Thoracic aorta (tissue), 2 donors: Measurements from ENCODE around the gene NPVF. TPM values are rescaled to one million over a fixed set of nuclear protein-coding genes. Genes with fewer than 3 reads are reported as not detected.

Source experiments
- ATAC-seq: fragments of 150-250 bp; one replicate; pipeline ENCODE4 v1.8.0; 2017; ENCODE audit warnings: low read depth; ENCODE audit not compliant: insufficient number of reproducible peaks, low FRiP score
- DNase-seq: peaks from one replicate; pipeline ENCODE4 v3.0.0-alpha.2; 2020; ENCODE audit warnings: low spot score
- H3K27ac ChIP-seq, 2 donors: fragments of 200-600 bp; sonication (generic); 1 replicate in 1 of 2; 2 replicates in 1 of 2; pipeline ENCODE4 v1.5.1; 2016; ENCODE audit warnings: mild to moderate bottlenecking in 2 of 2, moderate library complexity in 2 of 2
- H3K27me3 ChIP-seq: fragments of 200-600 bp; sonication (generic); replicated peaks from 2 replicates; pipeline ENCODE4 v1.6.0; 2016; ENCODE audit warnings: mild to moderate bottlenecking; ENCODE audit not compliant: insufficient read depth
- H3K36me3 ChIP-seq: fragments of 200-600 bp; sonication (generic); one replicate; pipeline ENCODE4 v1.5.1; 2016
- H3K4me1 ChIP-seq, 2 donors: fragments of 200-600 bp; sonication (generic); 1 replicate in 1 of 2; 2 replicates in 1 of 2; pipeline versions ENCODE4 v1.5.1 to v1.6.0; 2016; ENCODE audit warnings: low read depth in 2 of 2, mild to moderate bottlenecking in 1 of 2; ENCODE audit not compliant: control insufficient read depth in 1 of 2
- H3K4me3 ChIP-seq: fragments of 200-600 bp; sonication (generic); 2 replicates; pipeline ENCODE4 v1.5.1; 2016; ENCODE audit warnings: mild to moderate bottlenecking
- H3K9me3 ChIP-seq: fragments of 200-600 bp; sonication (generic); 2 replicates; pipeline ENCODE4 v1.5.1; 2016
- CTCF ChIP-seq: fragments of 200-600 bp; sonication (generic); IDR thresholded peaks from one replicate; pipeline ENCODE4 v1.5.1; 2019; ENCODE audit warnings: antibody characterized with exemption
- total RNA-seq, 2 donors: library from RNA; depleted of rRNA; stranded (reverse); fragments of >200 nt; gene quantifications; one replicate each; pipeline versions ENCODE4 v1.1.0 to v1.2.3, GENCODE V29; 2016

Gene NPVF
- not detected for total RNA-seq

GRCh38 chr7:25228386-25228785 is at the start of gene NPVF:
NPVF (minus strand) TSS chr7:25228486; CDS start chr7:25228439, 47 bp downstream.
- no peaks in the 10 kb centered on the region for H3K27me3 ChIP-seq

GRCh38 chr7:25272265-25272664 is 44.0 kb upstream of the NPVF start:
- DNase-seq (no peak), ATAC-seq (no peak)
- no peaks in the 10 kb centered on the region for H3K4me1 ChIP-seq
- no peaks in the 10 kb centered on the region for H3K27me3 ChIP-seq
- H3K9me3 ChIP-seq, result no peaks in the 10 kb centered on the region
- no peak for TF ChIP-seq CTCF
- H3K36me3 ChIP-seq, result no peaks in the 10 kb centered on the region
- no peak overlapping the region for H3K4me3 ChIP-seq
- no peak overlapping the region for H3K27ac ChIP-seq

More at GRCh38 chr7:25228386-25228785, at the start of gene NPVF:
- no peaks in the 10 kb centered on the region for H3K9me3 ChIP-seq
- no peak within 1 kb of the TSS for H3K4me3 ChIP-seq
- H3K36me3 ChIP-seq, result no peaks in the 10 kb centered on the region
- H3K4me1 ChIP-seq, result peaks cover 0 to under 1% of the 10 kb centered on the region in 2 donors
- DNase-seq (no peak), ATAC-seq (no peak)
- TF ChIP-seq CTCF, result no peak
- no peak within 1 kb of the TSS for H3K27ac ChIP-seq

GRCh38 chr7:25263337-25263736 is 35.1 kb upstream of the NPVF start:
- Histone ChIP-seq H3K27ac (no peak overlapping the region), H3K9me3 (no peaks in the 10 kb centered on the region), H3K27me3 (no peaks in the 10 kb centered on the region), H3K4me1 (peaks cover 0 to 3% of the 10 kb centered on the region in 2 donors), H3K4me3 (no peak overlapping the region), H3K36me3 (no peaks in the 10 kb centered on the region)
- ATAC-seq, result no peak
- no peak for TF ChIP-seq CTCF
- DNase-seq, result no peak

GRCh38 chr7:25262586-25262985 is 34.3 kb upstream of the NPVF start:
- peaks cover 0 to 3% of the 10 kb centered on the region in 2 donors for H3K4me1 ChIP-seq
- no peaks in the 10 kb centered on the region for H3K9me3 ChIP-seq
- no peak overlapping the region for H3K4me3 ChIP-seq
- no peak for TF ChIP-seq CTCF
- ATAC-seq (no peak), DNase-seq (no peak)
- no peaks in the 10 kb centered on the region for H3K27me3 ChIP-seq
- H3K36me3 ChIP-seq, result no peaks in the 10 kb centered on the region
- no peak overlapping the region for H3K27ac ChIP-seq

- ATAC-seq, result no peak
- Histone ChIP-seq H3K36me3 (no peaks in the 10 kb centered on the region), H3K4me3 (no peak overlapping the region), H3K4me1 (peaks cover 0 to 3% of the 10 kb centered on the region in 2 donors), H3K27me3 (no peaks in the 10 kb centered on the region), H3K9me3 (no peaks in the 10 kb centered on the region), H3K27ac (no peak overlapping the region)
- no peak for TF ChIP-seq CTCF
- DNase-seq, result no peak
Observed at GRCh38 chr7:25261545-25262140, 33.4 kb upstream of the NPVF start.
